Lower leg skin (tissue), 4 donors: Measurements from ENCODE around the gene GPHB5. TPM values are rescaled to one million over a fixed set of nuclear protein-coding genes. Genes with fewer than 3 reads are reported as not detected.

ENCODE experiments used
- DNase-seq, 2 donors: peaks; one replicate each; pipeline ENCODE4 v3.0.0-alpha.2; 2019; ENCODE audit warnings: low spot score in 2 of 2
- H3K4me3 ChIP-seq: fragments of 200-600 bp; sonication (generic); 2 replicates; pipeline ENCODE4 v1.5.1; 2017; ENCODE audit warnings: mild to moderate bottlenecking, low read depth; ENCODE audit not compliant: poor library complexity, severe bottlenecking
- CTCF ChIP-seq, 3 donors: fragments of 450-650 bp; IDR thresholded peaks; one replicate each; pipeline ENCODE4 v1.5.1; 2016; ENCODE audit warnings: antibody characterized with exemption in 3 of 3, mild to moderate bottlenecking in 3 of 3, moderate library complexity in 2 of 3
- POLR2A ChIP-seq, 2 donors: fragments of 450-650 bp; IDR thresholded peaks; one replicate each; pipeline ENCODE4 v1.6.1; 2016 to 2017; ENCODE audit warnings: antibody characterized with exemption in 2 of 2, mild to moderate bottlenecking in 1 of 2, moderate library complexity in 1 of 2
- WGBS, 2 donors: methylation state at CpG; one replicate each; pipeline ENCODE4 v1.1.5; 2018; 5-methylcytosine and 5-hydroxymethylcytosine counted together
- intact Hi-C: fragments of 100-400 bp; cut with DNase I; formaldehyde crosslinking; loops from one replicate; pipeline ENCODE4 v1.15.0; 2023; ENCODE audit warnings: low total_unique reads
- total RNA-seq, 4 donors: library from RNA; depleted of rRNA; stranded (reverse); fragments of >200 nt; gene quantifications; one replicate each; pipeline ENCODE4 v1.1.0, GENCODE V29; 2016

GPHB5 gene
- total RNA-seq, 4 donors from 2014 or later: not detected

- intact Hi-C loops: no loop called here
- no peak overlapping the region for H3K4me3 ChIP-seq
- TF ChIP-seq CTCF (IDR thresholded peaks at IDR 0.05): no peak
- no peak for TF ChIP-seq POLR2A (IDR thresholded peaks at IDR 0.05)
- 92% methylated on average over 2 of the region's 2 CpGs for WGBS, 2 donors
- DNase-seq: no peak
Measured at GRCh38 chr14:63292805-63293204, 25.9 kb downstream of the GPHB5 start.

- DNase-seq: no peak
- intact Hi-C loops: no loop called here
- TF ChIP-seq POLR2A (IDR thresholded peaks at IDR 0.05) (no peak), CTCF (IDR thresholded peaks at IDR 0.05) (no peak)
- WGBS, 2 donors: 57 to 74% methylated on average over 12 of the region's 12 CpGs
- H3K4me3 ChIP-seq: no peak overlapping the region
Measured at GRCh38 chr14:63290741-63291430, 27.8 kb downstream of the GPHB5 start.

GRCh38 chr14:63288853-63289252, 29.9 kb downstream of the GPHB5 start:
- TF ChIP-seq POLR2A (IDR thresholded peaks at IDR 0.05): no peak
- no peak for TF ChIP-seq CTCF (IDR thresholded peaks at IDR 0.05)
- 93 to 97% methylated on average over 1 of the region's 1 CpG for WGBS, 2 donors
- DNase-seq: no peak
- intact Hi-C loops: no loop called here
- H3K4me3 ChIP-seq: no peak overlapping the region

GRCh38 chr14:63287666-63288483, 30.9 kb downstream of the GPHB5 start:
- 45 to 48% methylated on average over 6 of the region's 6 CpGs for WGBS, 2 donors
- no peak overlapping the region for H3K4me3 ChIP-seq
- intact Hi-C loops: no loop called here
- no peak for TF ChIP-seq CTCF (IDR thresholded peaks at IDR 0.05)
- no peak for TF ChIP-seq POLR2A (IDR thresholded peaks at IDR 0.05)
- DNase-seq: no peak

- intact Hi-C loops: no loop called here
- WGBS, 2 donors: 92 to 93% methylated on average over 2 of the region's 2 CpGs
- no peak overlapping the region for H3K4me3 ChIP-seq
- no peak for DNase-seq
- TF ChIP-seq POLR2A (IDR thresholded peaks at IDR 0.05) (no peak), CTCF (IDR thresholded peaks at IDR 0.05) (no peak)
Measured at GRCh38 chr14:63286071-63286470, 32.7 kb downstream of the GPHB5 start.
